Tongue (tissue), 2 donors: ENCODE results near the gene SERPIND1. TPM values are rescaled to one million over a fixed set of nuclear protein-coding genes. Genes with fewer than 3 reads are reported as not detected.
A peak's percentile ranks its signal among the peaks of the same experiment; 100 is the strongest.

Source experiments
- DNase-seq: peaks from one replicate; pipeline ENCODE4 v3.0.0-alpha.2; 2015
- total RNA-seq: library from RNA; depleted of rRNA; stranded (reverse); fragments of >200 nt; gene quantifications from one replicate; pipeline ENCODE4 v1.2.3, GENCODE V29; 2014

Gene SERPIND1
- total RNA-seq, 1 donor from 2014 or later = not detected

DNA sequence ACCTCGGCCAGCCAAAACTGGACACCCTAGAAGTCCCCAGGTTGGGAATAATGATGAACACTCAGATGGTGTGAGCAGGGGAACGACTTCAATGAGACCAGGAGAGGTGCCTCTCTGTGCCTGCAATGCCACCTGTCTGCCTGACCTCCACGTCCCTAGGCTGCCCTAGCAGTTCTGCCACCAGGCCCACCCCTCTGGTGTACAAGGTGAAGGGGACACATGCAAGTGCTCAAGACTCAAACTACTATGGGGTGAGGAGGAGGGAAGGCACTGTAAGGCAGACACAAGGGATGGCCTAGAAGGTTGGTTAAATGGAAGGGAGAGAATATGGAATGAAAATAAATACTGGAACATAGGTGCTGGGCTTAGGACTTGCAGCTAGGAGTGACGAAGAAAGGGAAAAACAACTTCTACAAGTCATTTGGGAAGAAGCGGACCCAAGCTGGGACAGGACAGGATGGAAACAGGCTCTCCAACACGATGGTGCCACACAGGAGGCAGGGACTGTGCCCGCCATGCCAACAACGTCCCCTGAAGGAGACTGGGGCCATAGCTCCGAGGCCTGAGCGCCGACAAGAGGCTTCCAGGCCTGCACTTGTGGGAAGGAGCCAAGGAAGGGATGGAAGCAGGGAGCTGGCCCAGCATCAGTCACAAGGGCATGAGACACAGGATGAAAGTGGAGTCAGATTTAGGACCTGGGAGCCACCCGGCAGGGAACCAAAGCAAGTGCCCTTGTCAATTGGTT, 18.5 kb downstream of the SERPIND1 start:
- no peak for DNase-seq

GRCh38 chr22:20792966-20793728, 19.2 kb downstream of the SERPIND1 start:
- no peak for DNase-seq

- DNase-seq = no peak
Observed at GRCh38 chr22:20793748-20794649, 20.1 kb downstream of the SERPIND1 start.

DNA sequence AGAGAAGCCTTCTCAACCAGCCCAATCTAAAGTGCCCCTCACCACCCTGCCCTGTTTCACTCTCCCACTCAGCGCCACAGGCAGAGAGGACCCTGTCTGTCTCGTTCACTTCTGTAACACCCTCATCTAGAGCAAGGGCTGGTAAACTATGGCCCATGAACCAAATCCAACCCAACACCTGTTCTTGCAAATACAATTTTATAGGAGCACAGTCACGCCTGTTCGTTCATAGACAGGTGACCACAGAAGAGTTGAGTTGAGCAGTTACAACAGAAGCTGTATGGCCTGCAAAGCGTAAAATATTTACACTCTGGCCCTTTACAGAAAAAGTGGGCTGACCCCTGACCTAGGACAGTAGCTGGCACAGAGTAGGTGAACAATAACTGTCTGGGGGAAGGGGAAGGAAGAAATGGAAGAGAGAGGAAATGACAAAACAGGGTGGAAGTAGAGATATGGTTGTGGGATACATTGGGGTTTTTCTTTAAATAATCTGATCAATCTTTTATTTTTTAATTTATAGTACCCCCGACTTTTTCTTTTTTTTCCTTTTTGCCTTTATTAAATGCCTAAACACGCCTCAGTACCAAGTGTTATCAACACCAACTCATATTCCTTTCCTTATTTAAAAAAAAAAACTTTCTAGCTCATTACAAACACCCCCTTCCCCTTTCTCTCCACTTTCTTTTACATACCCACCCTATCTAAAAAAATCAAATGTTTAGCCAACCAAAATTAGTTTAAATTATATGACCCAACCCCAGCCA, 20.9 kb downstream of the SERPIND1 start:
- no peak for DNase-seq

DNA sequence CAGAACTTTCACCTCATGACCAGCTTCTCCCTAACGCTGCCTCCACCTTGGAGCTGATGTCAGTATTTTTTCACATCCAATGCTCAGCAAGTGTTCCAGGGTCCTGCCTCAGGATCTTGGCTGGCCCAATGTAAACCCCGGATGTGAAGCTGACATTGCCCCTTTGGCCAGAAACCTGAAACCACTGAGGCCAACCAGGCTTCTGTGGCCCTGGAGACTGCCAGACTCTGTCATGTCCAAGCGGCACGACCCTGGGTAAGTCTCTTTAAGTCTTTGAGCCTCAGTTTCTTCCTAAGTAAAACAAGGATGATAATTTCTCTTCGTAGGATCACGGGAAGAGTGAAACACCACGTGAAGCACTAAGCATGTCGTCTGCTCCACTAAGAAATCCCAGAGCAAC, 22.8 kb downstream of the SERPIND1 start:
- DNase-seq = no peak

DNA sequence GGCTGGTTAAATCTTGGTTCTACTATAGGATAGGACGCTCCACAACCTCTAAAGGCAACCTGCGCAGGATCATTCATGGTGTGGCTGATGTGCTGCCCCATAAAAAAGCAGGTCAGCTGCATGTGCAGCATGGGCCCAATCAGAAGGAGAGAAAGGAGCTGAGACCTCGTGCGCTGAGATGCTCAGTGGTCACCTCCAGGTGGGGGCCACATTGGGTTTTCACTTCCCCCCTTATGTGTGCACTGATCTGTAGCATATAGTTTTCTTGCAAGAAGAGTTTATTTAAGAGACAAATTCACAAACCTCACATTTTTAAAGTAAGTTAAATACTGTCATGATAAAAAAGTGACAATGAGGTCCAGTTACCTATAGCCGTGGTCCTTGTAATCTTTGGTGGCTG, 24.3 kb downstream of the SERPIND1 start:
- no peak for DNase-seq

- DNase-seq = no peak
Observed at GRCh38 chr22:20798974-20799373, 25.1 kb downstream of the SERPIND1 start.

GRCh38 chr22:20799449-20799848, 25.5 kb downstream of the SERPIND1 start:
- peak; percentile 27 for DNase-seq

DNA sequence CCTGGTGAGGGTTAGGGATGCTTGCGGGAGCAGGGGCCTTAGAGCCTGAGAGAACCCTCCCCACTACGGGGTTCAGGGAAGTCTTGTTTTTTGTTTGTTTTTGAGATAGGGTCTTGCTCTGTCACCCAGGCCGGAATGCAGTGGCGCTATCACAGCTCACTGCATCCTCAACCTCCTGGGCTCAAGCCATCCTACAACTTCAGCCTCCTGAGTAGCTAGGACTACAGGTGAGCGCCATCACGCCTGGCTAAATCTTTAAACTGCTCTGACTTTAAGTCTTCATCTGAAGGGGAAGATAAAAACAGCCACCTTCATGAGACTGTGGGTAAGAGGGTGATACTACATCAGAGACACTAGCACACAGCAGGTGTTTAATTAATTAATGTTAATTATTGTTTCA, 28.5 kb downstream of the SERPIND1 start:
- DNase-seq = no peak

DNA sequence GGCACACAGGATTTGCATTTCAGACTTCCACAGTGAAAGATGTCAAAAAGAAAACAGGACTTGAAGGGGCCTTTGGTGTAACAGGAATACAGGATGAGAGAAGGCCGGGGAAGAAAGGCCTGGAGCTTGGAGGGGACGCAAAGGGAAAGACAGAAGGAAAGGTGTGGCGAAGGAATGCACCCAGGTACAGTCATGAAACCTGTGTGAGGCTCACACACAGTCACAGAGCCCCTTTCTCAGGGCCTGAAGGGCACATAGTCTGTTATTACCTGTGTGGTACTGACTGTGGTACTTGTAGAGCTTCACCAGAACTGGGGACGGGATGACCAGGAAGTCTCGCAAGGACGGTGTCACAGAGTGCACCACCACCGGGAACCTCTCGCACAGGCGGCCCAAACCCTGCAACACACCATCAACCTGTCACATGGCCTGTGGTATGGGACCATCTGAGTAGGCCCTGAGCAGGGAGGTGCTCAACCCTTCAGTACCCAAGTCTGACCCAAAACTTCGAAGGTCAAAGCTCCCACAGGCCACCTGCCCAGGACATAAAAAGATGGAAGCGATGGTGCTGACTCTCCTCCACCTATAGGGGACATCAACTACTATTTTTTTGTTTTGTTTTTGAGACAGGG, 29.1 kb downstream of the SERPIND1 start:
- no peak for DNase-seq

DNA sequence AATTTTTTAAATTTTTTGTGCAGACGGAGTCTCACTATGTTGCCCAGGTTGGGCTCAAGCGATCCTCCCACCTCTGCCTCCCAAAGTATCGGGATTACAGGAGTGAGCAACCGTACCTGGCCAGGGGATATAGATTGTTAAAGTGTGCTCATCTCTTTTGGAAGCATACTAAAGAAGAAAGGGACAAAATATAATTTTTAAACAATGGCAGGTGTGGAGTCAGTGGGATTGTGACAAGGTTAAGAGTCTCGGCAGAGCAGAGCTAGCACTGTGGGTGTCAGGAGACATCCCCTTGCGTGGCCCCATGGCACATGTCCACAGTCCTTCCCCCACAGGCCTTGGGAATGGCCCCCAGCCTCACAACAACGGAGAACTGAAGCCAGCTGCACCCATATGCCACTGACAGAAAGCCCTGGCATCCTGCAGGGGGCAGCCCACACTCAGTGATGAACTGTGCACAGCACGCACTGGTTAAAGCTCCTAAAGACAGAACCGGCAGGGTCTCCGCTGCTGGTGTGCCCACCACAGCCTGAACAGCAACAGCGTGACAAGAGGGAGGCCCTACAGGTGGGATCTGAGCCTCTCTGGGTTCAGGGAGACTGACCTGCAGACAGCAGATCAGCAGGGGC, 29.9 kb downstream of the SERPIND1 start:
- peak; percentile 59 for DNase-seq

- no peak for DNase-seq
Observed at GRCh38 chr22:20804650-20805049, 30.7 kb downstream of the SERPIND1 start.

- no peak for DNase-seq
Observed at GRCh38 chr22:20805972-20806471, 32.1 kb downstream of the SERPIND1 start.

GRCh38 chr22:20807315-20807752, 33.4 kb downstream of the SERPIND1 start:
- no peak for DNase-seq

GRCh38 chr22:20808844-20809243, 34.9 kb downstream of the SERPIND1 start:
- DNase-seq = no peak

DNA sequence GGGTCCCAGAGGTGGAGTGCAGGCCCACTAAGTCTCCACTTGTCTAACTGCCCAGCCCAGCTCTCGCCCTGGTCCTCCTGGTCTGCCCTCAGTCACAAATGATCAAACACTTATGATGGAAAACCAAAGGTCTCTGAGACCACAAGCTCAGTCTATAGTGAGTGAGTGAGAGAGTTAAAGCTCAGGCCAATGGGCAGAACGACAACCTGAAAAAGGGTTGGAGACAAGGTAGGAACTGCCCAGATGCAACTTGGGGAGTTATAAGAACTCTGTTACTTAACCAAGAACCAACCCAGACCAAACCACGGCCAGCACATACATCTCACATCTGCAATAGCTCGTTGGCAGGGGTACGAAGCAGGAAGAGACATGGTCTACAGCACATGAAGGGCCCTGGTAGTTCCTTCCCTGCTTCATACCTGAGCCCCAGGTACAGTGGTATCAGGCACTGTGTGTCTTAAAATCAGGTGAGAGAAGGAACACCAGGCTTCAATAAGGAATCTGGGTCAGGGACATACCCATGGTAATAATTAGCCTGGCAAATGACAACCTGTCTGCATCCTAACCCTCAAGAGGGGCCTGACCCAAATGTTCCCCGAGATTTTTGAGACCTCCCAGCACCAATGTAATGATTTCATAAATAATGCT, 35.7 kb downstream of the SERPIND1 start:
- no peak for DNase-seq

GRCh38 chr22:20810645-20811044, 36.7 kb downstream of the SERPIND1 start:
- DNase-seq = no peak

GRCh38 chr22:20811171-20811570, 37.3 kb downstream of the SERPIND1 start:
- DNase-seq = no peak

GRCh38 chr22:20811971-20812660, 38.2 kb downstream of the SERPIND1 start:
- no peak for DNase-seq
